ENCODE results near the gene CADM2. TPM values are rescaled to one million over a fixed set of nuclear protein-coding genes. Genes with fewer than 3 reads are reported as not detected.

Gene CADM2
- total RNA-seq, 1 experiment from 2014 or later = 0.47 TPM

DNA sequence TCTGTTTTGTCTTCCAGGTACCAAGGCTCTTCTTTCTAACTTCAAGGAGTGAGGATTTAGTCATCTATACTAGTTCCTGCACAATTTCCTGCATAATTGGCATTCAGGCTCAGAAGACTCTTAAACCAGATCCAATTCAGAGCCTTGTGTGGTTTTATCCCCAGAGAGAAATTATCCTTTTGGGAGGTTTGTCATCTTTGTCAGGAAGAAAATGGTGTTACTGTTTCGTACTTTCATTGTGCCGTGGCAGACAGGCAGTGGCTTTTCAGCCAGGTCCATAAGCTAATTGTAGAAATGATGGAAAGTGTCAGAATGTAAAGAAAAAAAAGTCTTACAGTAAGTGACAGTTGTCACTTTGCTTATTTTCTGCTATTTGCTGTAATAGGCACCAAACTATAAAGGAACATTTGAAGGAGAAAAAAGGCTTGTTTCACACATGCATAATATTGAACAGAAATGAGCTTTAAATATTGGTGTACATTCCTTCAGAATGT is 82.8 kb downstream of the CADM2 start:
- Histone ChIP-seq H3K36me3 (ENCODE audit: low read depth, low read length) (no peaks in the 10 kb centered on the region), H3K9ac (ENCODE audit: low read length) (no peak overlapping the region), H3K4me3 (ENCODE audit: low read length) (no peak overlapping the region), H4K20me1 (ENCODE audit: low read length) (no peaks in the 10 kb centered on the region), H2AFZ (ENCODE audit: low read length) (no peak overlapping the region), H3K9me3 (ENCODE audit: low read length) (no peaks in the 10 kb centered on the region), H3K9me2 (replicated peaks; ENCODE audit: low read length) (no peaks in the 10 kb centered on the region), H3K4me1 (ENCODE audit: insufficient read depth, low read length) (no peaks in the 10 kb centered on the region), H3K79me2 (ENCODE audit: low read length) (no peaks in the 10 kb centered on the region), H3F3A (ENCODE audit: low read length, unreplicated experiment) (no peaks in the 10 kb centered on the region), H3K27me3 (ENCODE audit: low read length) (no peaks in the 10 kb centered on the region), H3K4me2 (ENCODE audit: low read length) (no peak overlapping the region), H3K27ac (ENCODE audit: low read length) (no peak overlapping the region)
- BruUV-seq (replicated peaks) = no TSS peak
- ChIA-PET CTCF (no interaction called here), POLR2A (ENCODE audit: unreplicated experiment) (interaction anchor here (0.7 kb wide), 1 partner anchor 637 kb away, joined by 3 read pairs; no protein-coding TSS in a partner anchor)
- ATAC-seq (no peak), DNase-seq (no peak)
- TF ChIP-seq EZH2phosphoT487 (IDR thresholded peaks at IDR 0.05; ENCODE audit: borderline replicate concordance, low read length) = no peak
- TF ChIP-seq EZH2 (IDR thresholded peaks at IDR 0.05; ENCODE audit: low read length, unreplicated experiment) = no peak
- TF ChIP-seq, protein P1, sequence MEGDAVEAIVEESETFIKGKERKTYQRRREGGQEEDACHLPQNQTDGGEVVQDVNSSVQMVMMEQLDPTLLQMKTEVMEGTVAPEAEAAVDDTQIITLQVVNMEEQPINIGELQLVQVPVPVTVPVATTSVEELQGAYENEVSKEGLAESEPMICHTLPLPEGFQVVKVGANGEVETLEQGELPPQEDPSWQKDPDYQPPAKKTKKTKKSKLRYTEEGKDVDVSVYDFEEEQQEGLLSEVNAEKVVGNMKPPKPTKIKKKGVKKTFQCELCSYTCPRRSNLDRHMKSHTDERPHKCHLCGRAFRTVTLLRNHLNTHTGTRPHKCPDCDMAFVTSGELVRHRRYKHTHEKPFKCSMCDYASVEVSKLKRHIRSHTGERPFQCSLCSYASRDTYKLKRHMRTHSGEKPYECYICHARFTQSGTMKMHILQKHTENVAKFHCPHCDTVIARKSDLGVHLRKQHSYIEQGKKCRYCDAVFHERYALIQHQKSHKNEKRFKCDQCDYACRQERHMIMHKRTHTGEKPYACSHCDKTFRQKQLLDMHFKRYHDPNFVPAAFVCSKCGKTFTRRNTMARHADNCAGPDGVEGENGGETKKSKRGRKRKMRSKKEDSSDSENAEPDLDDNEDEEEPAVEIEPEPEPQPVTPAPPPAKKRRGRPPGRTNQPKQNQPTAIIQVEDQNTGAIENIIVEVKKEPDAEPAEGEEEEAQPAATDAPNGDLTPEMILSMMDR (conservative IDR thresholded peaks at IDR 0.05; ENCODE audit: low read depth, low read length) = no peak
- intact Hi-C loops (cut with micrococcal nuclease) = no loop called here

DNA sequence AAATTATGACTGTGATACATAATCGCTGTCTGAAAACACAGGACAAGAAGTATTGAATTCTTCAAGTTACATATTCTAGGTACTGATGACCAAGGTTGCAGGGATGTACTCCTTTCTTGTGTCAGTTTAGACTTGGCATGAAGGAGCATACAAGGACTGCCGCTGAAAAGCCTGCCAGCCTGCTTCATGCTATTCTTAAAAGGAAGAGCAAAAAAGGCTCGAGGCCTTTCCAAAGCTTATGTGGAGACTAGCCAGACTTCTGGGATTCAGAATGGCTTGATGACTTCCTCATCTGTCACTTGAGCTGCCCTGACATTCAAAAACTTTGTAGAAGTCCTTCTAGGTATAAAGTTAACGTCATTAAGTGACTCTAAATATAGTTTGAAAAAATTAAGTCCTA is 92.0 kb downstream of the CADM2 start:
- TF ChIP-seq, protein P1 (conservative IDR thresholded peaks at IDR 0.05; ENCODE audit: low read depth, low read length) = no peak
- no peak for TF ChIP-seq EZH2 (IDR thresholded peaks at IDR 0.05; ENCODE audit: low read length, unreplicated experiment)
- TF ChIP-seq EZH2phosphoT487 (IDR thresholded peaks at IDR 0.05; ENCODE audit: borderline replicate concordance, low read length) = no peak
- ATAC-seq (no peak), DNase-seq (no peak)
- Histone ChIP-seq H3K27ac (ENCODE audit: low read length) (no peak overlapping the region), H3K9me3 (ENCODE audit: low read length) (no peaks in the 10 kb centered on the region), H3K27me3 (ENCODE audit: low read length) (no peaks in the 10 kb centered on the region), H3K36me3 (ENCODE audit: low read depth, low read length) (no peaks in the 10 kb centered on the region), H3K79me2 (ENCODE audit: low read length) (no peaks in the 10 kb centered on the region), H2AFZ (ENCODE audit: low read length) (no peak overlapping the region), H3F3A (ENCODE audit: low read length, unreplicated experiment) (no peaks in the 10 kb centered on the region), H3K4me2 (ENCODE audit: low read length) (no peak overlapping the region), H3K4me1 (ENCODE audit: insufficient read depth, low read length) (no peaks in the 10 kb centered on the region), H3K9me2 (replicated peaks; ENCODE audit: low read length) (no peaks in the 10 kb centered on the region), H4K20me1 (ENCODE audit: low read length) (no peaks in the 10 kb centered on the region), H3K4me3 (ENCODE audit: low read length) (no peak overlapping the region), H3K9ac (ENCODE audit: low read length) (no peak overlapping the region)
- no TSS peak for BruUV-seq (replicated peaks)
- intact Hi-C loops (cut with micrococcal nuclease) = no loop called here
- CTCF ChIA-PET = no interaction called here
- POLR2A ChIA-PET (ENCODE audit: unreplicated experiment) = no interaction called here

DNA sequence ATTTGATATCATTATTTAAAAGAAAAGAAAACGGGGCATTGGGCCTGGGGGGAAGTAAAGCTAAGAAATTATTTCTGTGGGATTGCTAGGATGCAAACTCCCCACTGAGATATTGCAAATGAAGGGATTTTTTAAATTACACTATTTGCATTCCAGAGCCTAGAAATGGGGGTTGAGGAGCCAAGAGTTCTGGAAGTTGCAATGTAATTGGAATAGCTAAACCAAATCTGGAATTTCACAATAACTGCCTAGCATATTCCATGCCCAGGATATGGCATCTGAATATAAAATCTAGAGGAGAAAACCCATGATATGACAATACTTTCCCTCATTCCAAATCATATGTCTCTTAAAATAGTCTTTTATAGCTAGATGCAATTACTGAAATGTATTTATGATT is 93.0 kb downstream of the CADM2 start:
- no peaks in the 10 kb centered on the region for H4K20me1 ChIP-seq (ENCODE audit: low read length)
- H3K27me3 ChIP-seq (ENCODE audit: low read length) = no peaks in the 10 kb centered on the region
- H3K4me2 ChIP-seq (ENCODE audit: low read length) = no peak overlapping the region
- H3K4me3 ChIP-seq (ENCODE audit: low read length) = no peak overlapping the region
- H3K79me2 ChIP-seq (ENCODE audit: low read length) = no peaks in the 10 kb centered on the region
- H3K36me3 ChIP-seq (ENCODE audit: low read depth, low read length) = no peaks in the 10 kb centered on the region
- H3F3A ChIP-seq (ENCODE audit: low read length, unreplicated experiment) = no peaks in the 10 kb centered on the region
- H3K9me2 ChIP-seq (replicated peaks; ENCODE audit: low read length) = no peaks in the 10 kb centered on the region
- no peak overlapping the region for H3K9ac ChIP-seq (ENCODE audit: low read length)
- H2AFZ ChIP-seq (ENCODE audit: low read length) = no peak overlapping the region
- BruUV-seq (replicated peaks) = no TSS peak
- POLR2A ChIA-PET (ENCODE audit: unreplicated experiment) = no interaction called here
- DNase-seq (no peak), ATAC-seq (no peak)
- no peak for TF ChIP-seq EZH2phosphoT487 (IDR thresholded peaks at IDR 0.05; ENCODE audit: borderline replicate concordance, low read length)
- TF ChIP-seq, protein P1 (conservative IDR thresholded peaks at IDR 0.05; ENCODE audit: low read depth, low read length) = no peak
- TF ChIP-seq EZH2 (IDR thresholded peaks at IDR 0.05; ENCODE audit: low read length, unreplicated experiment) = no peak
- no peaks in the 10 kb centered on the region for H3K9me3 ChIP-seq (ENCODE audit: low read length)
- H3K4me1 ChIP-seq (ENCODE audit: insufficient read depth, low read length) = no peaks in the 10 kb centered on the region
- no peak overlapping the region for H3K27ac ChIP-seq (ENCODE audit: low read length)
- CTCF ChIA-PET = no interaction called here
- intact Hi-C loops (cut with micrococcal nuclease) = no loop called here
